GM19035 (cell line): Measurements from ENCODE around the gene DUS2.
A peak's percentile ranks its signal among the peaks of the same experiment; 100 is the strongest.
"Not testable (repeated sequence)": the region's sequence is repeated elsewhere in the genome, so short reads cannot be mapped to it uniquely, and the experiment has no call there.

ENCODE experiments used
- ATAC-seq: cut with Tn5 transposase; IDR thresholded peaks from one replicate; pipeline ENCODE4 v1.9.1; 2021; ENCODE audit not compliant: unreplicated experiment

DUS2 gene

DNA sequence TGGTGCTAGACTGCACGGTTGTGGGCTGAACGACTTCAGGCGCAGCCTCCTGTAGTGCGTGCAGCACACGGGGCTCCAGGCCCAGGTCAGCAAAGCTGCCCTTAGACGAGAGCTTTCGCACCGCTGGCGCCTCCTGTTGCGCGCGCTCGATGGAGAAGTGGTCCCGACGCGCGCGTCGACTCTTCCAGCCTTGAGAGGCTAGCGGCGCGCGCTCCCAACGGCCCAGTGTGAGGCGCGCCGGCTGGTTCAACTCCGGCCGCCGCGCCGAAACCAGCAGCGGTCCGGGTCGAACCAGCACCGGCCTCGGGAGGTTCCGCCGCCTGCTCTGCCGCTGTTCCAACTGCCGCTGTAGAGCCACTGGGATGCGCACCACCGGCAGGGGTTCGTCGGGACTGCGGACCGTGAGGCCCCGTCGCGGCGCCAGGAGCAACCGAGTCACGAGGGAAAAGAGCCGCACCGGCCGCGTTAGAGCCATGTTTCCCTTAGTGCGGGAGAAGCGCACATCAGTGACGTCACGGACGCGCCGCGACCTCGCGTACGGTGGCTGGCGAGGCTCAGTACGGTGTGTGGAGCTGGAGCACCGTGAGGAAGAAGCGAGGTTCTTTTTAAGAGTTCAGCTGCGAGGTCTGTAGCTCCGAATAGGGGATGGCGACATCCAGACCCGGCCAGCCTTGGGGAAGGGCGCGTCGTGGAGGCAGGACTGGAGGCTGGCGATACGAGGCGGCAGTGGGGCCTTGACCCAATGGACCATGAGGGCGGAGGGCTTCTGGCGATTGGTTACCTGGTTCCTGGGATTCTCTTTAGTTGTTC, at the start of gene DUS2, which contains the start of gene DDX28:
Gene DUS2 (plus strand): TSS at position 557 of the 810 bp plus-strand sequence. CDS start 14,740 bp downstream, outside the sequence.
Gene DDX28 (minus strand): TSS at position 505 of the 810 bp plus-strand sequence. CDS start 30 bp downstream, at position 475.
- ATAC-seq = peak; percentile 91

DNA sequence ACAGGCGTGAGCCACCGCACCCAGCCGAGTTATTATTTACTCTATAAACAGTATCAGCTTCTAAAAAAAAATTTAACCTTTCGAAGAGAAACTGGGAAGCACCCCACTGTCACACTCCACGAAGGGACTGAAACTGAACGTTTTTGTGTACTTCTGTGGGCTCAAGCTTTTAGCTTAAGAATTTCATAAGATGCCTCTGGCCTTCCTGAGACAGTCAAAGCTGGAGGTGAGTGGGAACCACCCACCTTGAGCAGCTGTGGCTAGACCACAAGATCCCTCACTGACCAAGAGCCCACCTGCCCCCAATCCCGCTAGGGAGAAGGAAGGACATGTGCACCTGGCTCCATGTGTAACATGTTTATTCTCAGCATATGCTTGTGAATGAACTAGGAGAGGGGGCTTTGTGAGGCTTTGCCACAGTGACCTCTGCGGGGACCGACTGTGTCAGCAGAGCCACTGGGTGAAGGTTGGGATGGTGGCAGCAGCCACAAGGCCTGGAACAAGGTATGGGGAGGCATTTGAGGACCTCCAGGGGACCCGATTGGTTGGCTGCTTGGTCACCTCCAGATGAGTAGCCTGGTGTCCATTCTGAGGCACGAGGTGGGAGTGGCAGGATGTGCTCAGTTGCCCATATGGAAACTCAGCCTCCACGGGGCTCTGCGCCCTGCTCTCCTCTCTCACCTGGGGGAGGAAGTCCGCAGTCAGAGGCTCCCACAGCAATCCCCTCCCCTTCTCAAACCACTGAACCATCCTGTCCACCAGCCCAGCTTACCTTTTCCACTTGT, 47.6 kb upstream of the DUS2 start:
- ATAC-seq = no peak

DNA sequence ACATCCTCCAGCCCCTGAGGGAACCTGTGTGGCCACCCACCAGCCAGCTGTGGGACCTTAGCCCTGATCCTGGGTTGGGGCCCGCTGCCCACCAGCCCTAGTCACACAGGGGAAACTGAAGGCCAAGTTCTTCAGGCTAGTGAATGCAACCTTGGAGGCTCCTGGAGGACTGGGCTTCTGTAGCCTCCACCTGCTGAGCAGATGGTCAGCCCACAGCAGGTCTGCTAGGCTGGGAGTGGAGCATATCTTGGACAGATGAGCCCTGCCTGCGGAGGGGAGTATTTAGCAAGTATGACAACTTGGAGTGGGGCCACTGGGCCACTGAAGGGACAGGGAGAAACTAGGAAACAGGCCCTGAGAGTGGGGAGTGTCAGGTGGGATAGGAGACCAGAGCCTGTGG, 46.9 kb upstream of the DUS2 start:
- ATAC-seq = no peak

DNA sequence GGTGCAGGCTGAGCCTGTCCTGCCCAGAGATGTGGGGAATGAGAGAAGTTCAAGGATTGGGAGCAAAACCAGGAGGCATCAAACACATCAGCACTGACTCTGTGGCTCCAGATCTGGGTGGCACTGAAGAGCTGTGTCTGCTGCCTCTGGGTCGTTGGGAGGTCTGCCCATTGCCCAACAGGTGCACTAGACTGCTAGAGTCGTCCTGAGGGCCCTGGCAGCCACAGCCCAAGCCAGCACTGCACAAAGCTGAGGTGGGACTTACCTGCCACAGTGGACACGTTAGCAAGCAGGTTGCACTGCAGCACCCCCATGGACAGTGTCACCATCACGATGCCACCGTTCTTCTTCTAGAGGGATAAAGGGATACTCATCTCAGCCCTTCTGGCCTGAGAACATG, 46.1 kb upstream of the DUS2 start:
- no peak for ATAC-seq

DNA sequence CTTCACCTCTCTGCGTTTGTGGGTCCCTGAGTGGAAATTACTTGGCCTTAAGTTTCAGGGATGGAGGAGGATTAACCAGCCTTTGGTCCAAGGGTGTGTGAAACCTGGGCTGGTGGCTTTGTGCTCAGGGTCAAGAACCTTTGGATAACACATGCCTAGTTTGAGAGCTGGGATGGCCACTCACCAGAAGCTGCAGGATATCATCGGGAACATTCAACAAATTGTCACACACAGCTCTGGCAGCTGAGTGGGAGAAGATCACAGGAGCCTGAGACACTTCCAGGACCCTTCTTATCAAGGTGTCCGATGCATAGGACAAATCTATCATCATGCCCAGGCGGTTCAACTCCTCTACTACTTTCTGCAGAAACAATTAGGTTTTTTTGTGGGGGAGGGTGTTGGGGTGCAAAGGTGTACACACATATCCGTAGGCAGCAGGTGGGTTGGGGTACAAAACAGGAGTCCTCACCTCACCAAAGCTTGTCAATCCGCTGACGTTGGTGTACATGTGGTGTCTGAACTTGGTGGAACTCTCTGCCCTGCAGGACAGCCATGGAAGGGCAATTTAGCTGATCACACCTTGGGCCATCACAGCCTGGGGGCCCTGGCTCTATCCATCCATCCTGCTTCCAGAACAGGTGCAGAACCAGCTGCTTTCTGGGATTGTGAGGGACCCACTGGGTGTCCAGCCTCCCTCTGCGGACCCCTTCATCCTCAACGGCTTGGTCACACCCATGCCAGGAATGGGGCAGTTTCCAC, 45.4 kb upstream of the DUS2 start:
- no peak for ATAC-seq

DNA sequence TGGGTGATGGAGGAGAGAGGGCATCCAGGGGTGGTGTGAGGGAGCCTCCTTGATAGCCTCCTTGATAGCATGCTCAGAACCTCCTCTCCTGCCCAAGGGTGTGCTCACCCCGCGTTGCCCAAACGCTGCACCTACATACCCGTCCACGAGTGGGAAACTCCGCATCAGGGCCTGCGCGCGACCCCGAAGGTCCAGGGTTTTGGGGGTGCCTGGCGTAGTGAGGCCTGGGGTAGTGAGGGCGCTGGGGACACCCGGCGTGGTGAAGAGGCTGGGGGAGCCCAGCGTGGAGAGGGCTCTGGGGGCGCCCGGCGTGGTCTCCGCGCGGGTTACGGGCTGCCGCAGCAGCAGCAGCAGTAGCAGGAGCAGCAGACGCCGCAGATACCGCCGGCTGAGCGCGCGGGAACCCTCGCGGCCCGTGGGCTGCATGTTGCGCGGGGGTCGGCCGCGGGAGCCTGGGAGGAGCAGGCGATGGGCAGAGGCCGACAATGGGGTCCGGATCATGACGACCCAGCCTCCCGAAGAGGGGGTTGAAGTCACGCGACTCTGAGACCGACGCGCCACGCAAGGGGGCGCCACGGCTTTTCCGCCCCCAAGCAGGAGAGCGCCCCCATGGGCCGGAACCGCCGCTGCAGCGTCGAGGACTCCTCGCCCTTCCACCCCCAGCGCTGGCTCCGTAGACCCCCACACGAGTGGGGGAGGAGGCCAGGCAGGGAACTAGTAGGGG, 43.0 kb upstream of the DUS2 start, which contains the start of gene DPEP3:
Gene DPEP3 (minus strand): TSS at position 545 of the 724 bp plus-strand sequence. CDS start 119 bp downstream, at position 426.
- no peak for ATAC-seq

DNA sequence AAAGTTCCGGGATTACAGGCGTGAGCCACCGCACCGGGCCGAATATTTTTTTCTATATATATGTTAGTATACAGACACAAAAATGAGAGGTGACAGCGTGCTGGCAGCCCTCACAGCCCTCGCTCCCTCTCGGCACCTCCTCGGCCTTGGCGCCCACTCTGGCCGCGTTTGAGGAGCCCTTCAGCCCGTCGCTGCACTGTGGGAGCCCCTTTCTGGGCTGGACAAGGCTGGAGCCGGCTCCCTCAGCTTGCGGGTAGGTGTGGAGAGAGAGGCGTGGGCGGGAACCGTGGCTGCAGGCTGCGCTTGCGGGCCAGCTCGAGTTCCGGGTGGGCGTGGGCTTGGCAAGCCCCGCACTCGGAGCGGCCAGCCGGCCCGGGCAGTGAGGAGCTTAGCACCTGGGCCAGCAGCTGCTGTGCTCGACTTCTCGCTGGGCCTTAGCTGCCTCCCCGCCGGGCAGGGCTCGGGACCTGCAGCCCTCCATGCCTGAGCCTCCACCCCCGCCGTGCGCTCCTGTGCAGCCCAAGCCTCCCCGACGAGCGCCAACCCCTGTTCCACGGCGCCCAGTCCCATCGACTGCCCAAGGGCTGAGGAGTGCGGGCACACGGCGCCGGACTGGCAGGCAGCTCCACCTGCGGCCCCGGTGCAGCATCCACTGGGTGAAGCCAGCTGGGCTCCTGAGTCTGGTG, 40.9 kb upstream of the DUS2 start:
- no peak for ATAC-seq

DNA sequence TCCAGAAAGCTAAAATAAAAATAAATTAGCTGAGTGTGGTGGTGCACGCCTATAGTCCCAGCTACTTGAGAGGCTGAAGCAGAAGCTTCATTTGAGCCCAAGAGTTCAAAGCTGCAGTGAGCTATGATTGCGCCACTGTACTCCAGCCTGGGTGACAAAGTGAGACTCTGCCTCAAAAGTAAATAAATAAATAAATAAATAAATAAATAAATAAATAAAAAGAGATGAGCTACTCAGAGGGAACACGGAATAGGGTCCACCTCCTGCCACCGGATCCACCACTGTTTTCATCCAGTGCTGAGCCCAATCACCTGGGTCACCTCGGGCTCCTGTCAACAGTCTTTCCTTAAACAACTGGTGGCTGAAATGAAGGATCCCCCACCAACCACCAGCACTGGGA, 36.1 kb upstream of the DUS2 start:
- no peak for ATAC-seq

DNA sequence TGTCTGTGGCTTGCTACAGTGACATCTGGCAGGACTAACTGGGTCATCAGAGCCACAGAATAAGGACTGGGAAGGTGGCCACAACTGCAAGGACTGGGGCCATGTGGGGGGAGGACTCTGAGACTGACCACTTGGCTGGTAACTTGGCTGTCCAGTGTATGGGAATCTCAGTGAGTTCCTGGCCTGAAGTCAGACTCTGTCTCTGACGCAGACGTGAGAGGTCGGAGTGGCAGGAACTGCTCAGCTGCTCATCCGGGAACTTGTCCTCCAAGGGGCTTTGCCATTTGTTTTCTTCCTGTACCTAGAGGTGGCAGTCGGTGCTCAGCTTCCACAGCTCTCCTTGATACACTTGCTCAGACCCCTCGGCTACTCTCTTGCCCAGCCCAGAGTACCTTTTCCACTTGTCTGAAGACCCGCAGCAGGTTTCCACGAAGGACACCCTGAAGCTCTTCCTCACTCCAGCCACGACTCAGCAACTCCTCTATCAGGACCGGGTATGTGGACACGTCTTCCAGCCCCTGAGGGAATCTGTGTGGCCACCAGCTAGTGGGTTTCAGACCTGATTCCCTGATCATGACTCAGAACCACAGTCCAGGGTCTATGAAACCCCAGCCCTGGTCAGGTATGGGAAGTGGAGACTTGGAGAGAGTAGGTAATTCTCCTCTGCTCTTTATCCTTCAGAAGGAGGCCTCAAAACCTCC, 35.5 kb upstream of the DUS2 start:
- ATAC-seq = no peak

DNA sequence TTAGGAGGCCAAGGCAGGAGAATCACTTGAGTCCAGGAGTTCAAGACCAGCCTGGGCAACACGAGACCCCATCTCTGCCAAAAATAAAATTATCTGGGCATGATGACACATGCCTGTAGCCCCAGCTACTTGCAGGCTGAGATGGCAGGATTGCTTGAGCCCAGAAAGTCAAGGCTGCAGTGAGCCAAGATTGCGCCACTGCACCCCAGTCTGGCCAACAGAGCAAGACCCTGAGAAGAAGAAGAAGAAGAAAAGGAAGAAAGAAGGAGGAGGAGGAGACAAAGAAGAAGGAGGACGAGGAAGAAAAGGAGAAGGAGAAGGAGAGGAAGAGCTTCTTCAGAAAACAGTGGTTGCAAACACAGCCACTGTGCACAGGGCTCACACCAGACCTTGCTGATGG, 34.4 kb upstream of the DUS2 start:
- ATAC-seq = no peak

DNA sequence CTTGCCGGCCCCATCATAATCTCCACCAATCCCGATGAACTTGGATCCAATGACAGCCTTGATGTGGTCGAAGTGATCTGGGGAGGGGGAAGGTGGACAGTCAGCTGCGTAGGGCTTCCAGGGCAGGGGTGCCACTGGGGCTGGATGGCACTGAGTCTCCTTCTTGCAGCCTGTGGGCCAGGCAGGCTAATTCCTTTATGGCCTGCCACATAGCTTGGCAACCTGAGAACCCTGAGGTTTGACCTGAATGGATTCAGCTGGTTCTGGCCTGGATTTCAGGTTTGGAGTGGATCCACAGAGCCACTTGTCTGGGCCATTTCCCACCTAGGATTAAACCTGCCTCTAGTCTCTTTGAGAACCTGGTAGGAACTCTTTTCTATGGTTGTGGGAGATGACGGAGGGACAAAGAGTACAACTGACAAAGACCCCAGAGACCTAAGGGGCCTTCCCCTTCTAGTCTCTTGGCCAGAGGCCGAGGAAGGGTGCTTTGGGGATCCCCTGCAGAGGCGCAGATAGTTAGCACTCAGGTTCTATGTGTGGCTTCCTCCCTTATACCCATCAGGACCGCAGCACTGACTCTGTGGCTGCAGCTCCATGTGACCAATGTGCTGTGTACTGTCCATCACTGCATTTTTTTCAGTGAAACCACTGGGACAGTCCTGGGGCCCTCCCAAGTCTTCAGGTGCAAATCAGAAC, 33.6 kb upstream of the DUS2 start:
- ATAC-seq = no peak

DNA sequence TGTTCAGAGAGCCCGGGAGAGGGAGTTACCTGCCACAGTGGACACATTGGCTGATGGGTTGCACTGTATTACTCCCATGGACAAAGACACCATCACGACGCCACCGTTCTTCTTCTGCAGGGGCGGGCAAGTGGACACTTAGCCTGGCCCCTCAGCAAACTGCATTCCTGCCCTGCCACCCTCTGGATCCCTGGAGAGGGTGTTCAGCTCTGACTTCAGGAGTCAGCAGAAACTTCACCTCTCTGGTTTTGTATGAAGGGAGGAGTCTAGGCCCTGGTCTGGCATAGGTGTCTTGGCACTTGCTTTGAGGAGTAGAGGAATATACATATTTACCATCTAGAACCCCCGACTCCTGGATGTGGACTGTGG, 33.1 kb upstream of the DUS2 start:
- no peak for ATAC-seq

DNA sequence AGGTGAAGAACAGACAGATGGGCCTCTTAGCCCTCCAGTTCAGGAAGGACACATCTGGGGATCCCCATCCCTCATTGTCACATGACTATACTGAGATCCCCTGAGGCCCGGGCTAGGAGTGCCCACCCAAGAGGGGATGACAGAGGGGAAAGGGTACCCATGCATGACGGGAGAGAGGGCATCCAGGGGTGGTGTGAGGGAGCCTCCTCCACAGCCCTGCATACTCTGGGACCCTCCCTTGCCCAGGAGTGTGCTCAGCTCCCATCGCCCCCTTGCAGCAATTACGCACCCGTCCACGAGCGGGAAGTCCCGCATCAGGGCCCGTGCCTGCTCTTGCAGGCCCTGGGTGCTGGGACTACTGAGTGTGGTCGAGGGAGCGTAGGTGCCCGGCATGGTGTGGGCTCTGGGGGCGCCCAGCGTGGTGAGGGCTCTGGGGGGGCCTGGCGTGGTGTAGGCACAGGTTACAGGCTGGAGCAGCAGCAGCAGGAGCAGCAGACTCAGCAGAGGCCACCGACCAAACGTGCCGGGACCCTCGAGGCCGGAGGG, 30.4 kb upstream of the DUS2 start:
- ATAC-seq = peak; percentile 20

DNA sequence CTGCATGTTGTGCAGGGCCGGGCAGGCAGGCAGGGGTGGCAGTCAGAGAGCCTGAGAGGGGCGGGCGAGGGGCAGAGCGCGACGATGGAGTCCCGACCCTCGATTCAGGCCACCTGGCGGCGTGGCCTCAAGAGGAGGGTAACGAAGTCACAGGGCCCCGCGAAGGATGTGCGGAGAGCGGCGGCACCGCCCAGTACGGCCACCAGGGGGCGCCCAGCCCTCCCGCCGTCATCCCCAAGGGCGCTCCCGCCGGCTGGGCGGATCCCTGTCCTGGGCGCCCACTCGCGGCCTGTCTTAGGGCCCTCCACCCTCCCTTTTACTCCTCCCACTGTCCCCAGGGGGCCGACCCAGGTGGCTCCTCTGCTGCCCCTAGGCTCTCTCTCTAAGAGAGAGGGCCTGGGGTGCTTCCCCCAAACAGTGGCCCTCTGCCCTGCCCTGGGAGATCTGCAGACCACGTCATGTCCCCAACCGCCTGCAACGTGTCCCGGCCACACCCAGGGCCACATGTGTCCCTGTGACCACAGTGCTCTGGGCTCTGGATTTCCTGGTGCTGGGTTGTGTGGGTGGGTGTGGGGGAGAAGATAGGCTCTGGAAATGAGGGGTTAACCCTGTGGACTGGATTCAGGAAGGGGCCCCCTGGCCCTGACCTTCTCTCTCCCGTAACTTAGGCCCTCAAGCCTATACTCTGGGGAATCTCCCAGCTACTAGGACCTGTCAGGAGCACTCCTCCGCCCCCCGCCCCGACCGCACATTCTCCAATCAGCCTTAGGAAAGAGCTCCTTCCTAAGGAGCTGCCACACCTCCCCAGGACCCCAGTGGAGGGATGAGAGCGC, 29.7 kb upstream of the DUS2 start:
- peak; percentile 77 for ATAC-seq

DNA sequence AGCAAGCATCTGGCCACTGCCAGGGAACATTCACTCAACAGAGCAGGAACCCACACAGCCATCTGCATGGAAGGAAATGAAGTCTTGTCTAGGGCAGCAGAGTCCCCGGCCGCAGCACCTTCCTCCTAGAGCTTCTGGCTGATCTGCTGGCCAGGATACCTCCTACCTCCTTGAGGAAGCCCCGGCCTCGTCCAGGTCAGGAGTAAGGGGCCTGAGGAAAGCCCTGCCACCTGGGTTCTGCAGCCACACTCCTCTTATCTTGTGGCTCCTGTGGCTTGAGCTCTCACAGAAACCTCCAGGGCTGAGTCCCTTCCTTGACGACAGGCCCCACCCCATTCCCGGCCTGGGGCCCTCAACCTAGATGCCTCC, 29.1 kb upstream of the DUS2 start:
- ATAC-seq = not testable (repeated sequence)

DNA sequence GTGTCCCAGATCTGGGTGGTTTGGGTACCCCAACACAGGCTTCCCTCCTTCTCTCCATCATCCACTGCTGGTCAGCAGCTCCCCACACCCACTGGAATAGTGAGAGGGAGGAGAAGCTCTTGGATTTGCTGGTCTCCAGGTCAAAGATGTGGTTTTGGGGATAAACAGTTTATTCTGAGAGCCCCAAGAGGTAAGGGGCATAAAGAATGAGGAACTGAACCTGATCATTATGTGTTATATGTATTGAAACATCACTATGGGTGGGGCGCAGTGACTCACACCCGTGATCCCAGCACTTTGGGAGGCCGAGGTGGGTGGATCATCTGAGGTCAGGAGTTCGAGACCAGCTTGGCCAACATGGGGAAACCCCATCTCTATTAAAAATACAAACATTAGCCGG, 27.7 kb upstream of the DUS2 start:
- ATAC-seq = no peak

DNA sequence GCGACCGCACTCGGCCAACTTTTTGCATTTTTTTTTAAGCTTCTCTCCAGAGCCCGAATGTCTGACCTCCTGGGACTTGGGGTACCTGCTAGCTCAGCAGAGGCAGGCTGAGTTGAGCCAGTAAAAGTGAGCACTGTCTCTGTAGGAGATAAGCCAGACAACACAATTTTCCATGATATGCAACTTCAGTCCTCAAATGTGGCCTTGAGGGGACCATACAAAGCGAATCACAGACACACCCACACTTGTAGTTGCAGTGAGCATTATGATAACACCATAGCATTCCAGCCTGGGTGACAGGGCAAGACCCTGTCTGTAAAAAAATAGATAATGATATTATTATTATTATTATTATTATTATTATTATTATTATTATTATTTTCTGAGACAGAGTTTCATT, 26.4 kb upstream of the DUS2 start:
- ATAC-seq = no peak
